WERI-Rb-1 (cell line): ENCODE measurements around the gene CD33.

Experiments
- DNase-seq: peaks from one replicate; pipeline ENCODE4 v3.0.0-alpha.2; 2020
- H3K27ac ChIP-seq: fragments of 250-450 bp; sonication (Bioruptor Pico); 2 replicates; pipeline ENCODE4 v1.5.1; 2020; ENCODE audit warnings: mild to moderate bottlenecking, moderate library complexity
- H3K27me3 ChIP-seq: fragments of 250-450 bp; sonication (Bioruptor Pico); 2 replicates; pipeline ENCODE4 v1.5.1; 2021; ENCODE audit warnings: mild to moderate bottlenecking, low read depth, moderate library complexity; ENCODE audit not compliant: insufficient read depth, severe bottlenecking
- H3K36me3 ChIP-seq: fragments of 250-450 bp; sonication (Bioruptor Pico); 2 replicates; pipeline ENCODE4 v1.5.1; 2020; ENCODE audit warnings: mild to moderate bottlenecking, moderate library complexity
- H3K4me3 ChIP-seq: 2 replicates; pipeline ENCODE4 v1.5.1; 2011; ENCODE audit warnings: low read depth, mild to moderate bottlenecking, control low read depth, low read length
- H3K9me3 ChIP-seq: fragments of 250-450 bp; sonication (Bioruptor Pico); 2 replicates; pipeline ENCODE4 v1.5.1; 2021; ENCODE audit warnings: mild to moderate bottlenecking, moderate library complexity; ENCODE audit not compliant: severe bottlenecking
- CTCF ChIP-seq: IDR thresholded peaks from 2 replicates; pipeline ENCODE4 v1.5.1; 2011; ENCODE audit warnings: low read depth, mild to moderate bottlenecking, control low read depth, inconsistent platforms, low read length

Gene CD33

DNA sequence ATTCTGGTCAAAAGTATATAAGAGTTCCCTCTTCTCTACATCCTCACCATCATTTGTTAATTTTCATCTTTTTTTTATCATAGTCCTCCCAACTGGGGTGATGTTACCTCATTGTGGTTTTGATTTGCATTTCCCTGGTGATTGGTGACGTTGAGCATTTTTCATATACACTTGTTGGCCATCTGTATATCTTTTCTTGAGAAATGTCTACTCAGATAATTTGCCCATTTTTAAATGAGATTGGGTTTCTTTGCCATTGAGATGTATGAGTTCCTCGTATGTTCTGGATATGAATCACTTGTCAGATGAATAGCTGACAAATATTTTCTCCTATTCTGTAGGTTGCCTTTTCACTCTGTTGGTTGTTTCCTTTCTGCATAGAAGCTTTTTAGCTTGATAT, 2.4 kb downstream of the CD33 start:
- peaks cover 72% of the 10 kb centered on the region for H3K27me3 ChIP-seq
- H3K36me3 ChIP-seq = no peaks in the 10 kb centered on the region
- DNase-seq = no peak
- H3K9me3 ChIP-seq = no peaks in the 10 kb centered on the region
- H3K4me3 ChIP-seq = no peak overlapping the region
- TF ChIP-seq CTCF = no peak
- no peak overlapping the region for H3K27ac ChIP-seq

- Histone ChIP-seq H3K9me3 (no peaks in the 10 kb centered on the region), H3K27me3 (peaks cover 74% of the 10 kb centered on the region), H3K4me3 (no peak overlapping the region), H3K27ac (no peak overlapping the region), H3K36me3 (no peaks in the 10 kb centered on the region)
- no peak for DNase-seq
- TF ChIP-seq CTCF = no peak
Measured at GRCh38 chr19:51227966-51228365, 3.1 kb downstream of the CD33 start.

DNA sequence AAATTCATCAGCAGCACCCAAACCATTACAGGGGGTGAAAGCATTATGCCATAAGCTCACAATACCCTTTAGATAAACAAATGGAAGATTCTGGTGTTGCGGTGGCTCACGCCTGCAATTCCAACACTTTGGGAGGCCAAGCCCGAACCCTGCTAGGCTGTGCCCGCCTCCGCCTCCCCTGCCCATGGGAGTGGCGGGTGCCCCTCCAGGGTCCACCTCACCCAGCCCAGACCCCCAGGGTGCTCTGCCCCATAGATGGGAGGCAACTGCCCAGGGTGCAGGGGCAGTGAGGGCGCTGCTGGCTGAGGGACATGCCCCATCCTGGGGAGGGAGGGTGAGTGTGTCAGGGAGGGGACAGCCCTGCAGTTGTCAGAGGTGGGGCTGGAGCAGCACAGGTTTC, 16.0 kb downstream of the CD33 start:
- Histone ChIP-seq H3K36me3 (no peaks in the 10 kb centered on the region), H3K27me3 (peaks cover 87% of the 10 kb centered on the region)
- TF ChIP-seq CTCF = no peak

DNA sequence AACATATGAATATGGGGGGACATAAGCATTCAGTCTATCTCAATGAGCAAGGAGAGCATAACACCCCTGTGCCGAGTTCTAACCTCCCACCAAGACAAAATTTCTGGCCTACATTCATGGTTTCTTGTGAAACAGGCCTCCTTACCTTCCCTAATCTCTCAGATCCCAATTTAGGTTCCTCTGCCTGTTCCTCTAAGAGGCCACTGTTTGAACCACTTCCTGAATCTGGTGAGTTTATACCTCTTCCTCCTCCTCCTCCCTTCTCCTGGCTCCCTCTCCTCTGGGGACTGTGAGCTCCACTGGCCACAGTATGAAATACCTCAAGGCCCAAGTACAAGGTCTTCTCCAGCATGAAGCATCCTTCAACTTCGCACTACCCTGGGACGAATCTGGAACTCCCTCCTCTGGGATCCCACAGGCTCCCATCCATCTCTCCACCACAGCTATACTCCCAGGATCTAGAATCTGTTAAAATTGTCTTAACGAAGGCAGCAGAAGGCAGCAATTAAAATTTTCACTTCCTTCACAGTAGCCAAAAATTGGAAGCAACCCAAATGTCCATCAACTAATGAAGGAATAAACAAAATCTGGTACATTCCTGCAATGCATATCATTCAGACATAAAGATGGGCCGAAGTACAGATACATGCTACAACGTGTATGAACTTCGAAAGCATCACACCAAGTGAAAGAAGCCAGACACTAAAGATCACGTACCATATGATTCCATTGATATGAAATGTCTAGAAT, 18.2 kb downstream of the CD33 start:
- H3K36me3 ChIP-seq = no peaks in the 10 kb centered on the region
- H3K27ac ChIP-seq = no peak overlapping the region

More for the DNA sequence above, 16.0 kb downstream of the CD33 start:
- no peak for DNase-seq
- Histone ChIP-seq H3K9me3 (no peaks in the 10 kb centered on the region), H3K4me3 (no peak overlapping the region), H3K27ac (no peak overlapping the region)

GRCh38 chr19:51246164-51246552, 21.3 kb downstream of the CD33 start:
- no peak for TF ChIP-seq CTCF
- DNase-seq = no peak
- Histone ChIP-seq H3K9me3 (peaks cover 8% of the 10 kb centered on the region), H3K36me3 (no peaks in the 10 kb centered on the region), H3K27ac (no peak overlapping the region), H3K4me3 (no peak overlapping the region), H3K27me3 (peaks cover 94% of the 10 kb centered on the region)

More for the DNA sequence above, 18.2 kb downstream of the CD33 start:
- H3K27me3 ChIP-seq = peaks cover 93% of the 10 kb centered on the region
- H3K9me3 ChIP-seq = no peaks in the 10 kb centered on the region
- H3K4me3 ChIP-seq = no peak overlapping the region
- DNase-seq = no peak
- no peak for TF ChIP-seq CTCF
